OCI-LY1 (cell line): ENCODE results near the gene ZMYM5.

ENCODE experiments used
- H2AFZ ChIP-seq: fragments of 200-600 bp; sonication (generic), shearing (Covaris generic); 2 replicates; pipeline ENCODE4 v1.6.0; 2014; ENCODE audit warnings: antibody characterized with exemption, mild to moderate bottlenecking, low read length
- H3F3A ChIP-seq: fragments of 200-600 bp; sonication (generic), shearing (Covaris generic); 2 replicates; pipeline ENCODE4 v1.6.0; 2014; ENCODE audit warnings: mild to moderate bottlenecking, antibody characterized with exemption, low read length, moderate library complexity; ENCODE audit not compliant: insufficient read depth
- H3K27ac ChIP-seq: fragments of 200-600 bp; sonication (generic); 2 replicates; pipeline ENCODE4 v1.5.1; 2014; ENCODE audit warnings: low read length, mixed run types, mild to moderate bottlenecking, low read depth; ENCODE audit not compliant: poor library complexity, severe bottlenecking
- H3K27me3 ChIP-seq: fragments of 200-600 bp; sonication (generic); 2 replicates; pipeline ENCODE4 v1.6.0; 2014; ENCODE audit warnings: antibody characterized with exemption, mild to moderate bottlenecking, low read length, moderate library complexity; ENCODE audit not compliant: insufficient read depth
- H3K36me3 ChIP-seq: fragments of 200-600 bp; sonication (generic); 2 replicates; pipeline ENCODE4 v1.6.1; 2014; ENCODE audit warnings: mild to moderate bottlenecking, antibody characterized with exemption, low read length, moderate library complexity, mixed read lengths; ENCODE audit not compliant: insufficient read depth
- H3K4me1 ChIP-seq: fragments of 200-600 bp; sonication (generic); 2 replicates; pipeline ENCODE4 v1.5.1; 2014; ENCODE audit warnings: mild to moderate bottlenecking, low read length, moderate library complexity; ENCODE audit not compliant: insufficient read depth, severe bottlenecking
- H3K4me2 ChIP-seq: fragments of 200-600 bp; sonication (generic), shearing (Covaris generic); 2 replicates; pipeline ENCODE4 v1.6.1; 2014; ENCODE audit warnings: low read length
- H3K4me3 ChIP-seq: fragments of 200-600 bp; sonication (generic); 2 replicates; pipeline ENCODE4 v1.5.1; 2014; ENCODE audit warnings: low read length, low read depth, mild to moderate bottlenecking, mixed read lengths; ENCODE audit not compliant: poor library complexity, severe bottlenecking
- H3K79me2 ChIP-seq: fragments of 200-600 bp; shearing (Covaris generic); 2 replicates; pipeline ENCODE4 v1.6.1; 2016; ENCODE audit warnings: mixed run types, low read length, mixed read lengths; ENCODE audit not compliant: insufficient read depth
- H3K9ac ChIP-seq: fragments of 200-600 bp; sonication (generic), shearing (Covaris generic); 2 replicates; pipeline ENCODE4 v1.6.1; 2014; ENCODE audit warnings: mild to moderate bottlenecking, low read length, mixed read lengths
- H3K9me2 ChIP-seq: fragments of 200-600 bp; sonication (generic), shearing (Covaris generic); 2 replicates; pipeline ENCODE4 v1.6.1; 2014; ENCODE audit warnings: low read depth, mild to moderate bottlenecking, low read length, mixed read lengths
- H3K9me3 ChIP-seq: fragments of 200-600 bp; shearing (Covaris generic); 2 replicates; pipeline ENCODE4 v1.6.1; 2014; ENCODE audit warnings: low read length, mixed read lengths
- H4K20me1 ChIP-seq: fragments of 200-600 bp; sonication (generic), shearing (Covaris generic); 2 replicates; pipeline ENCODE4 v1.6.0; 2016; ENCODE audit warnings: mild to moderate bottlenecking, low read length; ENCODE audit not compliant: insufficient read depth
- EZH2 ChIP-seq: fragments of 200-600 bp; sonication (generic), shearing (Covaris generic); IDR thresholded peaks from 2 replicates; pipeline ENCODE4 v1.8.0; 2017; ENCODE audit warnings: borderline replicate concordance, mixed run types, mild to moderate bottlenecking, antibody characterized with exemption, low read length, moderate library complexity, mixed read lengths
- TF ChIP-seq, protein P1 (sequence below): fragments of 200-600 bp; sonication (generic), shearing (Covaris generic); IDR thresholded peaks from 2 replicates; pipeline ENCODE4 v1.5.1; 2017; ENCODE audit warnings: mild to moderate bottlenecking, antibody characterized with exemption, low read length, moderate library complexity, mixed read lengths

Gene ZMYM5

GRCh38 chr13:19810151-19810550 lies 53.3 kb downstream of the ZMYM5 start:
- Histone ChIP-seq H3K27ac (no peak overlapping the region), H3K4me2 (no peak overlapping the region), H3K9me3 (no peaks in the 10 kb centered on the region), H3F3A (no peaks in the 10 kb centered on the region), H3K4me3 (no peak overlapping the region), H3K27me3 (no peaks in the 10 kb centered on the region), H3K79me2 (no peaks in the 10 kb centered on the region), H3K36me3 (0 out of 2 replicates have a peak, but pooled peaks cover 3% of the 10 kb centered on the region), H3K9ac (no peak overlapping the region), H2AFZ (no peak overlapping the region), H3K9me2 (no peaks in the 10 kb centered on the region), H3K4me1 (no peaks in the 10 kb centered on the region), H4K20me1 (no peaks in the 10 kb centered on the region)
- TF ChIP-seq EZH2 = no peak
- TF ChIP-seq, protein P1, sequence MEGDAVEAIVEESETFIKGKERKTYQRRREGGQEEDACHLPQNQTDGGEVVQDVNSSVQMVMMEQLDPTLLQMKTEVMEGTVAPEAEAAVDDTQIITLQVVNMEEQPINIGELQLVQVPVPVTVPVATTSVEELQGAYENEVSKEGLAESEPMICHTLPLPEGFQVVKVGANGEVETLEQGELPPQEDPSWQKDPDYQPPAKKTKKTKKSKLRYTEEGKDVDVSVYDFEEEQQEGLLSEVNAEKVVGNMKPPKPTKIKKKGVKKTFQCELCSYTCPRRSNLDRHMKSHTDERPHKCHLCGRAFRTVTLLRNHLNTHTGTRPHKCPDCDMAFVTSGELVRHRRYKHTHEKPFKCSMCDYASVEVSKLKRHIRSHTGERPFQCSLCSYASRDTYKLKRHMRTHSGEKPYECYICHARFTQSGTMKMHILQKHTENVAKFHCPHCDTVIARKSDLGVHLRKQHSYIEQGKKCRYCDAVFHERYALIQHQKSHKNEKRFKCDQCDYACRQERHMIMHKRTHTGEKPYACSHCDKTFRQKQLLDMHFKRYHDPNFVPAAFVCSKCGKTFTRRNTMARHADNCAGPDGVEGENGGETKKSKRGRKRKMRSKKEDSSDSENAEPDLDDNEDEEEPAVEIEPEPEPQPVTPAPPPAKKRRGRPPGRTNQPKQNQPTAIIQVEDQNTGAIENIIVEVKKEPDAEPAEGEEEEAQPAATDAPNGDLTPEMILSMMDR = no peak

GRCh38 chr13:19805765-19806164 lies 57.7 kb downstream of the ZMYM5 start:
- no peak overlapping the region for H3K4me3 ChIP-seq
- TF ChIP-seq EZH2 = no peak
- TF ChIP-seq, protein P1 = no peak
- H3K79me2 ChIP-seq = no peaks in the 10 kb centered on the region

GRCh38 chr13:19795956-19796355 lies 67.5 kb downstream of the ZMYM5 start:
- no peak overlapping the region for H3K27ac ChIP-seq

More at GRCh38 chr13:19805765-19806164, 57.7 kb downstream of the ZMYM5 start:
- Histone ChIP-seq H3K27ac (no peak overlapping the region), H3F3A (no peaks in the 10 kb centered on the region), H3K27me3 (no peaks in the 10 kb centered on the region), H3K4me2 (no peak overlapping the region), H3K9ac (no peak overlapping the region), H4K20me1 (no peaks in the 10 kb centered on the region), H2AFZ (no peak overlapping the region), H3K9me2 (no peaks in the 10 kb centered on the region), H3K36me3 (no peaks in the 10 kb centered on the region), H3K9me3 (no peaks in the 10 kb centered on the region), H3K4me1 (no peaks in the 10 kb centered on the region)

More at GRCh38 chr13:19795956-19796355, 67.5 kb downstream of the ZMYM5 start:
- H3K9ac ChIP-seq = no peak overlapping the region
- no peaks in the 10 kb centered on the region for H3K36me3 ChIP-seq
- no peaks in the 10 kb centered on the region for H3F3A ChIP-seq
- H3K4me1 ChIP-seq = no peaks in the 10 kb centered on the region
- no peaks in the 10 kb centered on the region for H3K9me2 ChIP-seq
- no peak overlapping the region for H3K4me3 ChIP-seq
- no peak overlapping the region for H3K4me2 ChIP-seq
- TF ChIP-seq, protein P1 = no peak
- no peak for TF ChIP-seq EZH2
- H2AFZ ChIP-seq = no peak overlapping the region
- no peaks in the 10 kb centered on the region for H4K20me1 ChIP-seq
- no peaks in the 10 kb centered on the region for H3K79me2 ChIP-seq
- no peaks in the 10 kb centered on the region for H3K27me3 ChIP-seq
- no peaks in the 10 kb centered on the region for H3K9me3 ChIP-seq
